ENCODE data around the gene CORO6.

The CORO6 gene

DNA sequence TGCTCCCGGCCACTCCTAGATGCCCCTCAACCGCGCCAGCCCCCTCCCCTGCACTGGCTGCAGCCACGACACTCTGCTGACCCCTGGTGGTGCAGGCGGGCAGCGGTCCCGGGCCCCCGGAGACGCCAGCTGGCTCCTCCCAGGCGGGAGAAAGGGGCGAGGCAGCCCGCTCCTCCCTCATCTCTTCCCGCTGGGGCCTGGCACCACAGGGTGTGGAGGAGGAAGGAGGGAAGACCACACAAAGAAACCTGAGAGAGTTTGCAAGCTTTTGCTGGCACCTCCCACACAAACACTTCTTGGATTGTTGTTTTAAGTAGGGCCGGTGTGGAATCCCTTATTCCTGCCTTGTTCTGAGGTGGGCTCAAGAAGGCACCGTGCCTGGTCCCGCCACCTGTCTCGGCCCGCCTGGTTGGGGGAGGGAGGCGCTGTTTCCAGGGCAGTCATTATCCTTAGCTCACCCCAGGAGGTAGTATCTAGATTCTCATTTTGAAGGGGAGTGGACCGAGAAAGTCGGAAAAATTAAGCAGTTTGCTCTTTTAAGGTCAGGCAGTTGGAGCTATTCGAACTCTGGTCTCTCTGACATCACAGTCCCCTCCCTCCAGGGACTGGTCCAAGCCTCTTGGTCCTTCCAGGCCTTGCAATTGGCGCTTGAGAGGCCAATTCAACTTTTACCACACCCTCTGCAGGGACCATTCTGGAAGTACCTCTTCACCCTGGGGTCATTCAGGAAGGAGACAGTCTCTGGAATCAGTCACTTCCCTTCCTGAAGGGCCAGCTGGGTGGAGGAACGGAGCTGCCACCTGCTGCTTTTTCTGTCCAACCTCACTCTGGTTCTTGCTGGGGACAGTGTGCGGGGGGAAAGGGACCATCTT, 30.7 kb downstream of the CORO6 start:
- DNase-seq (ENCODE audit: insufficient read length, low spot score) (peak; percentile 94), FAIRE-seq (peak; percentile 70)

DNA sequence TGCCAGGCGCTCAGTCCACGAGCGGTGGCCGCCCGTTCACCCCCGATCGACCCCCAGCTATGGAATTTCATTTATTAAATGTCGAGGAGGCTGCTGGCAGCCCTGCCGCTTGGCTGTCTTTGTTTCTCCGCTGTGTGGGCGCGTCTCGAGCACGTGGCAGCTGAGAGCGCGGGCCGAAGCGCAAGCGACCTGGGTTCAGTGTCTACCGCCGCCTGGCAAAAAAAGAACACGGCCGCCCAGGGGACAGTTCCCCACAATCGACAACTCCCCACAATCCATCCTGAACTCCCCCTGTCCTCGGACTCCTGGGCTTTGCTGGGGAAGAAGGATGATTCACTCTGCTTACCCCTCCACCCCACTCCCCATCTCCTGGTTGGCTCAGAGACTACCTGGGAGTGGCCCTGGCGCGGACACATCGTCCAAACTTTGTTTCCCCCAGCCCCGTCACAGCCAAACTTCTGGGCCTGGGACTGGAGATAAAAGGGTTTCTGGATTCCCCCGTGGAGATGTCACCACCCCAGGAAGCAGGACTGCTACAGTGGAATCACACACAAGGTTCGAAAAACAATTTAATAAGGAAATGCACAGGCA, 31.5 kb downstream of the CORO6 start:
- FAIRE-seq (no peak), DNase-seq (ENCODE audit: insufficient read length, low spot score) (no peak)

DNA sequence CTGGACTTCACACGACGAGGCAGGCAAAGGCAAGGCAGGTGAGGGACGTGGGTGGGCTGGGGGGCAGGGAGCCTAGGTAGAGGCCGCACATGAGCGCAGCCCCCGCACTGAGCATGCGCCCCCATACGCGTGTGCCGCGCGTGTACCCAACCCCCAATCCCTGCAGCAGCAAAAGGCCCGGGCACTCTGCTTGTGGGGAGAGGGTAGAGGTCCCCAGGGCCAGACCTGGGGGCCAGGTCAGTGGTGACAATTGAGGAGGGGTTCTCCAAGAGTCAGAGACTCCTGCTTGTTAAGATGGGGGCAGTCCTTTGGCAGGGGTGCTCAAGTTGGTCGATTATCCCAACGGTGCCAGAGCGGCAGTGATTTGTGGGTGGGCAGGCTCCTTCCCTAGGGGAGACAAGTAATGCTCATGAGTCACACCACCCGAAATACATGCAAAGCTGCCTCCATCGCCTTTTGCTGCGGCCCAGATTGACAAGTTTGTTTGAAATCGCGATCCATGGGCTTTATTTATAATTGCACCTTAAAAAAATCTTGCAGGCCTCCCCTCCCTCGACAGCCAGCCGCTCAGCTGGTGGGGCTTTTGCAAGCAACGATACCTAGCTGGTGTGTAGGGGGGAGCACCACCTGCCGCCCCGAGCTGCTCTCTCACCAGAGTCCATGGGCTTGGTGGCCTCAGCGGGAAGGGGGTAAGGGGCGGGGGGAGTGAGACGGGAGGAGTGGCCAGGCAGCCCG, 32.1 kb downstream of the CORO6 start:
- FAIRE-seq (peak; percentile 18), DNase-seq (ENCODE audit: insufficient read length, low spot score) (no peak)

DNA sequence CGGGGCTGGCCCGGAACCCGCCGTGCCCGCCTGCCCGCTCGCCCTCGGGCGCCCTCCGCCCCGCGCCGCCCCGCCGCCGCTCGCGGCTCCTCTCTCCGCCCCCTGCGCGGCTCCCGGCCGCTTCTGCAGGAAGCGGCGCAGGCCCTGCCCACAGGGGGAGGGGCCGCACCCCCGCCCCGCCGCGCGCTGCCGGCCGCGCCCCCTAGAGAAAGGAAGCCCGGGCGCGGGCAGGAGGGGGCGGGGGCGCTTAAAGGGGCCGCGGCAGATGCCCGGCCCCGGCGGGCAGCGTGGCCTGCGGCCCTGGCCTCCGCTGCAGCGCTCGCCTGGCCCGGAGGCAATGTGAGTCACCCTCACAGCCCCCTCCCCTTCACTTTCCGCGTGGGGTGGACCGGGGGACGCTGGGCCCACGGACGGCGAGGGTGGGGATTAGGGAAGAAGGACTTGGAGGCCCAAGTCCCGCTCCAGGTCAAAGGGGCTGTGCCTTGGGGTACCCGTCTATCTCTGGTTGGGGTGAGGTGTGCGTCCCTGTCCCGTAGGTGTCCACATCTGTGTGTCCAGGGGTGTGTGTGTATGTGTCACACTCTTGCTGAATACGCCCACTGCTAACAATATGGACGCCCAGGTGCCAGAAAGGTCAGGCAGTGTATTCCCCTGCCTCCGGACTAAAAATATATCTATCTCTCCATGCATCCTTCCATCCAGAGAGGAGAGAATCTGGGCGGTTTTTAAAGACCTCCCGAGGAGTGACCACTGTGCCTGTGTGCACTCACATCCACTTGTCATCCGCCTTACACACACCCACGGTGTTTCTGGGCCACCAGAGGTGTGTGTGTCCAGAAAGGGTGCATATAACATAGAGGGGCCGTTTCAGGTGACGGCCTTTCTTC, 32.9 kb downstream of the CORO6 start, which contains the start of gene GIT1:
TSS of gene GIT1 (minus strand) at position 125 of the 887 bp plus-strand sequence. CDS start 270 bp downstream, outside the sequence.
- peak; percentile 99 for DNase-seq (ENCODE audit: insufficient read length, low spot score)
- no peak for FAIRE-seq

DNA sequence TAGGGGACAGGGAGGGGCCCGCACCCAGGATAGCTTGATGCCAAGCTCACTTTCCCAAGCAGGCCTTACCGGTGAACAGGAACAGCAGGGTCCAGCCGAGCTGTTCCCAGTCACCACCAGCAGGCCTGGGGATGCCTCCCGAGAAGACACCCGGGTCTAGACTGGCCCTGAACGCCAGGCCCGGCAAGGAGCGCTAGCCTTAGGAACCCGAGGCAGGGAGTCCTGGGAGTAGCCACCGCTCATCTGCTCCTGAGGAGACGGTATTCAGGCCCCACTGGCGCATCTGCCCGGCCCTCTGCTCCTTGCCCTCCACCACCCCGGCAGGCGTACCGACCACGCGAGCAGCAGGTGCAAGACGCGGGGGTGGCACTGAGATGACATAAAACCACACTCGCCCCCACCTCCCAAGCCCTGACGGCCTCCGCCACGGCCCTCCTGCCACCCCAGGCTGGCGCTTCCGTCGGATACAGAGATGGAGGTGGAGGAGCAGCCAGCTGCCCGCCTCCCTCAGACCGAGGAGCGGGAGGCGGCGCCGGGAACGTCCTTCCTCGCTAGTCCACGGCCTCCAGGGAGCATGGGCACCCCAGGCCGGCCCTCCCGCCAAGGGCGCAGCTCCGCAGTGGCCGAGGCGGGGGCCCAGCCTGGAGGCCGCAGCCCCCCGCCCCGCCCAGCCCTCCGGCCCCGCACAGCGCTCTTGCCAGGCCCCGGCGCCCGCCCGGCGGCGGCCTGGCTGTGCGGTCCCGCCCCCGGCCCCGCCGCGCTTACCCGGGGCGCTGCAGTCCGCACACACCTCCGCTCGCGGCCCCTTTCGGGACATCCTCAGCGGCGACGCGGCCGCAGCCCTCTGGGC, 33.9 kb downstream of the CORO6 start:
- no peak for DNase-seq (ENCODE audit: insufficient read length, low spot score)
- FAIRE-seq, result no peak

DNA sequence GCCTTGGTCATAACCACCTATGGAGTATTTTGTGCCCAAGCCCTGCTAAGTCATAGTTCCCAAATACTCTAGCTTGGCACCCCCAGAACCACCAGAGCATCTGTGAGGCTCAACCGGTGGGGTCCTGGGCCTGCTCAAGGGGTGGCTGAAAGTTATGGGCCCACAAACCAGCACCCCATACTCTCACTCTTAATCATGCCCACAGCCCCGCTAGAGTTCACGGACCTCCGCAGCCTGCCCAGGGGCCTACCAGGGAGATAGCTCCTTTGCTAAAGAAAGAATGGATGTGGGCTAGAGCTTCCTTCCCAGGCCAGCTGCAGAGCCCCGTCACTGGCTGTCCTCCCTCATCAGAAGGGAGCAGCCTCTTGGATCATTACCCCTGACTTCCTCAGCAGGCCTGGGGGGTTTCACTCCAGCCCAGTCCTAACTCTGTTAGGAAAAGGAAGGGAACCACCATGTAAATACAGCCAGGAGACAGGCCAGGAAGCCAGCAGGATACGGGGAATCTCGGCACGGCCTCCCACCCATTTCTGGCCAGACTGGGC, 34.6 kb downstream of the CORO6 start:
- no peak for DNase-seq (ENCODE audit: insufficient read length, low spot score)
- FAIRE-seq, result peak; percentile 39

DNA sequence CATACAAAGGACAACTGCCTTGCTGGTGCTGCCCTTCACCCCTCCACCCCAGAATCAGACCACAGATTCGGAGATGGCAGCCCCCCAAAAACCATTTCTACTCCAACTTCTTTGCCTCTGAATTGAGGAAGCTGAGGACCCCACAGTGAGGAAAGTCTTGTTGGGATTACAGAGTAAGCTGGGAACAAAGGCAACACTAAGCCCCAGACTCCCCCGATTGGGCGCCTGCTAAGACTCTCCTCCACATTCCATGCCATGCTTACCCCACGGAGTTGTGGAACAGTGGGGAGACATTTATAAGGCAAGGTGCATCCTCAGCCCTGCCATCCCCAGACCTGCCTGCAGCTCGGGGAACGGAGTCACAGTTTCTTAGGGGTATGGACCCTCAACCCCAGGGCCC, 35.1 kb downstream of the CORO6 start:
- FAIRE-seq, result no peak

DNA sequence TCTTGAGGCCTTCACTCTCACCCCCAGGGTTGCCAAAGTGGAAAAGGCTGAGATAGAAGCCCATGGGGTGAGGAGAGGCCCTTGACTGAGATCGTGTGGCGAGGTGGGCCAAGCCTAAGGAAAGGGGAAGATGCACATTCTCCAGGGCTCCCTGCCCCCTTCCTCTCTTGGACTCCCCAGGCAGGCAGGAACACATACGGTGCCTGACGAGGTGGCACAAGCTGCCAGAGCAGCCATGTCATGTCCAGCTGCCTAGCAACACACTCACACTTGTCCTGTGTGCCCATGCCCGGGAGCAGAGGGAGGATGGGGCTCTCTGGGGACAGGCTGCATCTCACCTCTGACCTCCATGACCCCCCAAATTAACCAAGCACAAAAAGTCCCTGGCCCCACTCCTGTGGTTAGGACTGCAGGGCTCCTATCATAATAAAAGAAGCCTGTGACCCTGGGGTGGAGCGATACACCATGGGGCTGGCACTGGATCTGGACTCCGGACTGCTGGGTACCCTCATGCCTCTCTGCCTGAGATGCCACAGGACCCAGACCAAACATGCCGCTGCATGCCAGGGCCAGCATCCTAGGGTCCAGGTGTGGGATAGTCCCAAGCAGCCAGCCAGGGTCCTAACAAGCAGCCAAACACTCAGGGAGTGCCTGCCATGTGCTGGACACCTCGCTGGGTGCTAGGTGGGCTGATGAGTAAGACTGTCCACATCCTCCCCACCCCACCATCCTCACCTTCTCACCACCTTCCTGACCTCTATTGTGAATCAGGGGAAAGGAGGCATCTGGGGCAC, 35.8 kb downstream of the CORO6 start:
- DNase-seq (ENCODE audit: insufficient read length, low spot score), result no peak
- FAIRE-seq, result no peak

More for the DNA sequence above, 35.1 kb downstream of the CORO6 start:
- DNase-seq (ENCODE audit: insufficient read length, low spot score), result no peak

DNA sequence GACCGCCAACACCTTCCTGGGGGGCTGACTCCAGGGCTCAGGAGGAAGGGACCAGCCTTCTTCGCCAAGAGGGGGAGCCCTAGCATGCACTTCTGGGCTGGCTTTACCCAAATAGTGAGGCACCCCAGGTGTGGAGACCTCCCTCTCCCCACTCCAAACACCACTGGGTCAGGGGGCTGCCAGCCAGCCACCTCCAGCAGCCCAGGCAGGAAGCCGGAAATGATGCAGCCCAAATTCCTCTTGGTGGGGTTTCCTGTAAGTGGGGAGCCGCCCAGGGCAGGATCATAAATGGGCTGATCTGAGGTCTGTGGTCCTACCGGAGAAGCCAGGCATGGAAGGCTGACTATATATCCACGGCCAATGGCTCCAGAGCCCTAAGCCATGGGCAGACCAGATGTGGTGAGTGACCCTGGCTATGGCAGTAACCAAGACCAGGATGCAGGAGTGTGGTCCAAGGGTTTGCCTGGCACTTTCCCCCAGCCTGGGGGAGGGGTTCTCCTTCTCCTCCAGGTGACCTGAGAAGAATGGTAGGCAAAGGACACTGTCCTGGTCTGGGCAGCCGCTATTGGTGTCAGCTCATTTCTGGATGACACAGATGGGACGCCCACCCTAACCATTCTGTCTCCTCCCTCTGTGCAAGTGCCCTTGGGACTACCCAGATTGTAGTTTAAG, 37.5 kb downstream of the CORO6 start:
- peak; percentile 26 for FAIRE-seq
- DNase-seq (ENCODE audit: insufficient read length, low spot score), result no peak

DNA sequence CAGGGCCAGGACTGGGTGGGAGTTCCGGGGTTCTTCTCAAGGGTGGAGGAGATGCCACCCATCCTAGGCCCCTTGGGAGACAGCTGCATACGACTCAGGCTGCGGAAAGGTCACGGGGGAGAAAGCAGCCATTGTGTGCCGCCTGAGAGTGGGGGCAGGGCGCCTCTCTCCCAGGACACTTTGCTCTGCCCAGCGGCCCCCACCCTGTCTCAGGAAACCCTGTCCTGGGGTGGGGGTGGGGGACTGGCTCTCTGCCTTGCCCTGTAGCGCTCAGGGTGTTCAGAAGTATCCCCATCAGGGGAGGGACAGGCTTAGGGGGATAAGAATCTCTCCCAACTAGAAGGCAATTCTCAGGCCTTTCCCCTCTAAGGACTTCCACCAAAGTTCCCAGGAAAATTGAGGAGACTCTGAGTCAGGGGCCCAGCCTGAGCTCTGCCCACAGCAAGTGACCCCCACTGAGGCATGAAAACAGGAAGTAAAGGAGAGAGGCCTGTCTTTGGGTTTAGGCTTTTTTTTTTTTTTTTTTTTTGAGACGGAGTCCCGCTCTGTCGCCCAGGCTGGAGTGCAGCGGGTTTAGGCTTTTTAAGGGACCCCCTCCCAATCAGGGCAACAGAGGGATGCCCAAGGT, 38.1 kb downstream of the CORO6 start:
- DNase-seq (ENCODE audit: insufficient read length, low spot score), result no peak

DNA sequence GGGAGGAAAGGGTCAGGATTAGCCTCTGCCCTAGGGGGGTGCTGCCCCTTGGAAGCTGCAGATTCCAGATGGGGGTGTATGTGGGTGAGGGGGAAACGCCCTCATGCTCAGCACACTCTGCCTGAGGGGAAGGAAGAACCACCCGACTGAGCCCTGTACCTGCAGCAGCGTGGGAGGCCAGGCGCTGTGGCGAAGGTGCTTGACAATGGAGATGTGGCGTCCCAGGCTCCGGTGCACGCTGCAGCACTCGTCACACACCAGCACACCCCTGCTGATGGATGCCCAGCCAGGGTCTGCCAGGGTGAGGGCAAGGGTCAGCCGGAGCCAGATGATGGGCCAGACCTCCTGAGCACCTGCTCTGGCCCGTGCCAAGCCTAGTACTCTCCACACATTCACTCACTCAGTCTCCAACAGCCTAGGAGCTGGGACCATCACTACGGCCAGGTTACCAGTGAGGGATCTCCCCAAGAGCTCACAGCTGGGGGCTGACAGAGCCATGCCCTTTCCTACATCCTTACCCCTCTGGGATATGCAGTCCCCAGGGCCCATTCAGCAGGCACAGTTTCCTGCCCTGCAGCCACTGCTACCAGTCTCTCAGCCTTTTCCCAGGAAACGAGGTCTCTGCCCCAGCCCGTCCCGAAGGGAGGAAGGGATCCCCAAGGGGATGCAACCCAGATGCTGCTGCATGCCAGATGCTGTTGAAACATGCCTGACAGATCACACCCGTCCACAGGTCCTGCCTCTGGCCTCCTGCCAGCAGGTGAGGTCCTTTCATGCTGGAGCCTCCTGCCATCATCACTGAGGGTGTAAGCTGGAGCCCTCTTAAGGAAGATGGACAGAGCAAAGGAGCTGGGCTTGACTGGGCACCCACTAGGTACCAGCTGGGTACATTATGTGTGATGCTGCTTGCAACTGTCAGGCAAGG, 39.1 kb downstream of the CORO6 start:
- DNase-seq (ENCODE audit: insufficient read length, low spot score) (no peak), FAIRE-seq (no peak)

More for the DNA sequence above, 38.1 kb downstream of the CORO6 start:
- FAIRE-seq, result peak; percentile 61

DNA sequence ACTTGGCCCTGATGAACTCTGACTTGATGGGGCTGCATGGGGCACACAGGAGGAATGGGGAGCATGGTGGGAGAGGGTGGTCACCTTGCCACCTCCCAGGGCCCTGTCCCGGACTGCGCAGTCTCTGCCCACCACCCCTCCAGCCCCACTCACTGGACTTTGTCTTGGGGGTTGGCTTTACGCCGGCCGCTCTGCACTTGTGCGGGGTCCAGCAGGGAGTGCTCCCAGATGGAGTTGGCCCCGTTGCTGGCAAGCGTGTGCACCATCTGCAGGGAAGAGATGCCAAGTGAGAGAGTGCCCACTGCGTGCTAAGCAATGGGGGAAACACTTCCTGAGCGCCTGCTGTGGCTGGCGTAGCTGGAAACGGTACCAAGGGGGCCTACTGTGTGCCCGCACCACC, 39.9 kb downstream of the CORO6 start:
- FAIRE-seq (no peak), DNase-seq (ENCODE audit: insufficient read length, low spot score) (no peak)

DNA sequence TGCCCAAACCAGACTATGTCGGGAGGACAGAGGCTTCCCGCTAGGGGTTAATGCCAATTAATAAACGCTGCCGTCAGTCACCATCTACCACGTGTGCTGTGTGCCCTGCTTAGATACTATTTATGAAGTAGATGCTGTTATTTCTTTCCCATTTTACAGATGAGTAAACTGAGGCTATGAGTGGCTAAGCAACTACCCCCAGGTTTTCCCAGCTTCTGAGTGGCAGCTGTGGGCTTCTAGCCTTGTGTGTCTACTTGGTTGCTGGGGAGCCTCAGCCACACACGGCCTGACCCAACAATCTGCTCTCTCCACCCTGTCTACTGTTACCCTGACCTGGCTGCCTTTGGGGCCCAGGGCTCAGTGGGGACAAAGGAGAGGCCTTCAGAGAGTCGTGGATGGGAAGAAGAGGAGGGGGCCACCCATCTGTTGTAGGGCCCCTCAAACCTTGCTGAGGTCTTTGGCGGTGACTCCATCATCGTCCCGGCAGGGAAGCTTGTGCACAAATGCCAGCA, 40.4 kb downstream of the CORO6 start:
- no peak for FAIRE-seq
- DNase-seq (ENCODE audit: insufficient read length, low spot score), result no peak

DNA sequence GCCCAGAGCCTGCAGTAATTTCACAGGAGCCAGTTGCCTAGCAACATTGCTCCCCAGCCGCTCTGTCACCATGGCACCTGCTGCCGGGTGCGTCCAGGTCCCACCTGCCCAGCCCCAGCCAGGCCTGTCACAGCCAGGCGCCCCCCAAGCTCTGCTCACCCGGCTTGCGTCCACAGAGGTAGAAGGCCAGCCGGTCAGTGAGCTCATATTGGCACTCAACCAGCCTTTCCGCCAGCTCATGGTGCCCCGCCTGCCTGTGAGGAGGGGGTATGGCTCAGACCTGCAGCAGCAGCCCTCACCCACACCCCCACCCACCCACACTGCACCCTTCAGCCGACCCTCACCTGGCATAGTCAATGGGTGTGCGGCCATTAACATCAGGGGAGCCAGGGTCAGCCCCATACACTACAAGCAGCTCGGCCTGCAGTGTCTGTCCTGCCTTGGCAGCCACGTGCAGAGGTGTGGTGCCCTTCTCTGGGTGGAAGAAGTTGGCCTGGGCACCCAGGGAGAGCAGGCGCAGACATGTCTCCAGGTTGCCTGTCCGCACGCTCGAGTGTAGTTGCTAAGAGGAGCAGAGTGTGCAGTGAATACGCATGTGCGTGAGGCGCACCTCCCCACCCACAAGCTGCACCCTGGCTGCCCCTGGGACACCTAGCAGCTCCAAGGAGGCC, 41.0 kb downstream of the CORO6 start:
- DNase-seq (ENCODE audit: insufficient read length, low spot score) (no peak), FAIRE-seq (no peak)
